Esophagus squamous epithelium (tissue), 5 donors: ENCODE data around the gene CNTNAP5. TPM values are rescaled to one million over a fixed set of nuclear protein-coding genes. Genes with fewer than 3 reads are reported as not detected.

Experiments
- DNase-seq: peaks from one replicate; lab custom pipeline; 2025; lab: John Stamatoyannopoulos, UW
- H3K27ac ChIP-seq, 4 donors: fragments of 200-600 bp; sonication (generic); one replicate each; pipeline ENCODE4 v1.5.1; 2016 to 2019; ENCODE audit warnings: mild to moderate bottlenecking in 1 of 4
- H3K27me3 ChIP-seq, 4 donors: fragments of 200-600 bp; sonication (generic); 1 replicate in 3 of 4; 2 replicates in 1 of 4; pipeline versions ENCODE4 v1.5.1 to v1.6.0; 2017 to 2021; ENCODE audit warnings: antibody characterized with exemption in 1 of 4
- H3K36me3 ChIP-seq, 3 donors: fragments of 200-600 bp; sonication (generic); one replicate each; pipeline ENCODE4 v1.5.1; 2016 to 2019
- H3K4me1 ChIP-seq, 3 donors: fragments of 200-600 bp; sonication (generic); one replicate each; pipeline ENCODE4 v1.5.1; 2017 to 2019
- H3K4me3 ChIP-seq, 4 donors: fragments of 200-600 bp; sonication (generic); 1 replicate in 3 of 4; 2 replicates in 1 of 4; pipeline ENCODE4 v1.5.1; 2016 to 2019; ENCODE audit warnings: mild to moderate bottlenecking in 2 of 4, moderate library complexity in 1 of 4
- H3K9me3 ChIP-seq, 3 donors: fragments of 200-600 bp; sonication (generic); one replicate each; pipeline ENCODE4 v1.5.1; 2016 to 2019
- POLR2A ChIP-seq, 4 donors: fragments of 450-650 bp; IDR thresholded peaks; one replicate each; pipeline ENCODE4 v1.6.1; 2017; ENCODE audit warnings: antibody characterized with exemption in 4 of 4, mild to moderate bottlenecking in 4 of 4, moderate library complexity in 3 of 4
- WGBS, 2 donors: methylation state at CpG; one replicate each; pipeline ENCODE4 v1.1.5; 2018; 5-methylcytosine and 5-hydroxymethylcytosine counted together
- intact Hi-C: fragments of 100-400 bp; cut with DNase I; formaldehyde crosslinking; loops from one replicate; pipeline ENCODE4 v1.15.0; 2022
- total RNA-seq, 4 donors: library from RNA; depleted of rRNA; stranded (reverse); fragments of >200 nt; gene quantifications; one replicate each; pipeline ENCODE4 v1.1.0, GENCODE V29; 2016
- TF ChIP-seq, protein P1 (sequence below), 6 experiments: fragments of 450-650 bp in 4 of 6; fragments of 200-600 bp in 2 of 6; sonication (generic) in 2 of 6; IDR thresholded peaks; one replicate each; pipeline ENCODE4 v1.5.1; 2016 to 2019; ENCODE audit warnings: antibody characterized with exemption in 6 of 6, mild to moderate bottlenecking in 4 of 6, moderate library complexity in 4 of 6
- donor health status: DM: yes; HTN: yes; CAD: no.

CNTNAP5 gene
- total RNA-seq, 4 donors from 2014 or later: not detected

GRCh38 chr2:124045894-124046293, 20.8 kb downstream of the CNTNAP5 start:
- Histone ChIP-seq H3K36me3 (no peaks in the 10 kb centered on the region), H3K27me3 (no peaks in the 10 kb centered on the region), H3K4me3 (no peak overlapping the region), H3K4me1 (no peaks in the 10 kb centered on the region), H3K27ac (no peak overlapping the region), H3K9me3 (no peaks in the 10 kb centered on the region)
- DNase-seq: no peak
- WGBS, 2 donors: 71 to 74% methylated on average over 2 of the region's 2 CpGs
- TF ChIP-seq, protein P1, sequence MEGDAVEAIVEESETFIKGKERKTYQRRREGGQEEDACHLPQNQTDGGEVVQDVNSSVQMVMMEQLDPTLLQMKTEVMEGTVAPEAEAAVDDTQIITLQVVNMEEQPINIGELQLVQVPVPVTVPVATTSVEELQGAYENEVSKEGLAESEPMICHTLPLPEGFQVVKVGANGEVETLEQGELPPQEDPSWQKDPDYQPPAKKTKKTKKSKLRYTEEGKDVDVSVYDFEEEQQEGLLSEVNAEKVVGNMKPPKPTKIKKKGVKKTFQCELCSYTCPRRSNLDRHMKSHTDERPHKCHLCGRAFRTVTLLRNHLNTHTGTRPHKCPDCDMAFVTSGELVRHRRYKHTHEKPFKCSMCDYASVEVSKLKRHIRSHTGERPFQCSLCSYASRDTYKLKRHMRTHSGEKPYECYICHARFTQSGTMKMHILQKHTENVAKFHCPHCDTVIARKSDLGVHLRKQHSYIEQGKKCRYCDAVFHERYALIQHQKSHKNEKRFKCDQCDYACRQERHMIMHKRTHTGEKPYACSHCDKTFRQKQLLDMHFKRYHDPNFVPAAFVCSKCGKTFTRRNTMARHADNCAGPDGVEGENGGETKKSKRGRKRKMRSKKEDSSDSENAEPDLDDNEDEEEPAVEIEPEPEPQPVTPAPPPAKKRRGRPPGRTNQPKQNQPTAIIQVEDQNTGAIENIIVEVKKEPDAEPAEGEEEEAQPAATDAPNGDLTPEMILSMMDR (IDR thresholded peaks at IDR 0.05): no peak
- TF ChIP-seq POLR2A (IDR thresholded peaks at IDR 0.05): no peak
- intact Hi-C loops: no loop called here

GRCh38 chr2:124046332-124046731, 21.2 kb downstream of the CNTNAP5 start:
- TF ChIP-seq POLR2A (IDR thresholded peaks at IDR 0.05): no peak
- TF ChIP-seq, protein P1 (IDR thresholded peaks at IDR 0.05): no peak
- H3K36me3 ChIP-seq: no peaks in the 10 kb centered on the region
- WGBS, 2 donors: 61 to 72% methylated on average over 3 of the region's 3 CpGs
- H3K9me3 ChIP-seq: no peaks in the 10 kb centered on the region
- intact Hi-C loops: no loop called here
- no peak overlapping the region for H3K27ac ChIP-seq
- H3K4me1 ChIP-seq: no peaks in the 10 kb centered on the region
- H3K27me3 ChIP-seq: no peaks in the 10 kb centered on the region
- no peak for DNase-seq
- H3K4me3 ChIP-seq: no peak overlapping the region

- no peak for DNase-seq
- Histone ChIP-seq H3K36me3 (no peaks in the 10 kb centered on the region), H3K4me1 (no peaks in the 10 kb centered on the region), H3K27ac (no peak overlapping the region), H3K27me3 (no peaks in the 10 kb centered on the region), H3K4me3 (no peak overlapping the region), H3K9me3 (no peaks in the 10 kb centered on the region)
- TF ChIP-seq, protein P1 (IDR thresholded peaks at IDR 0.05): no peak
- no peak for TF ChIP-seq POLR2A (IDR thresholded peaks at IDR 0.05)
- intact Hi-C loops: no loop called here
- WGBS, 2 donors: 55 to 64% methylated on average over 2 of the region's 2 CpGs
These were observed 23.0 kb downstream of the CNTNAP5 start for GRCh38 chr2:124048102-124048501.

GRCh38 chr2:124048664-124049063, 23.6 kb downstream of the CNTNAP5 start:
- no peaks in the 10 kb centered on the region for H3K9me3 ChIP-seq
- WGBS, 2 donors: 52 to 58% methylated on average over 2 of the region's 2 CpGs
- TF ChIP-seq, protein P1 (IDR thresholded peaks at IDR 0.05): no peak
- no peak for TF ChIP-seq POLR2A (IDR thresholded peaks at IDR 0.05)
- no peaks in the 10 kb centered on the region for H3K36me3 ChIP-seq
- H3K27ac ChIP-seq: no peak overlapping the region
- no peak for DNase-seq
- intact Hi-C loops: no loop called here
- H3K4me1 ChIP-seq: no peaks in the 10 kb centered on the region
- H3K27me3 ChIP-seq: no peaks in the 10 kb centered on the region
- no peak overlapping the region for H3K4me3 ChIP-seq

DNA sequence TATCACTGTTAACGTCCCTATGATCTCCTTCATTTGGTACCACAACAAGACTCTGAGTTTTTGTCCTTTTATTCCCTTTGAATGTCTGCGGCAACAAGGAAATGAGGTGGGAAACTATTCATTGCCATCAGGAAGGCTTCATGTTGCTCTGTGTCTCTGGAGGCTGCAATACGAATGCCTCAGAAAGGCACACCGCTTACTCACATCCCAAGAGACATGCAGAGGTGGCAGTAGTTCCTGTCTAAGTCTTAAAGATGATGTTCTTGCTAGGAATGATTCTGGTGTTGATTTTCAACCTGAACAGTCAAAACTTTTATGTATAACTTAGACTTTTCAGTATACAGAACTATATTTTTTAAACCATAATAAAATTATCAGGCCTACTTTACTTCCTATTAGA, 24.0 kb downstream of the CNTNAP5 start:
- TF ChIP-seq, protein P1 (IDR thresholded peaks at IDR 0.05): no peak
- TF ChIP-seq POLR2A (IDR thresholded peaks at IDR 0.05): no peak
- no peak overlapping the region for H3K4me3 ChIP-seq
- intact Hi-C loops: no loop called here
- no peaks in the 10 kb centered on the region for H3K36me3 ChIP-seq
- no peak overlapping the region for H3K27ac ChIP-seq
- H3K4me1 ChIP-seq: no peaks in the 10 kb centered on the region
- H3K27me3 ChIP-seq: no peaks in the 10 kb centered on the region
- H3K9me3 ChIP-seq: no peaks in the 10 kb centered on the region
- DNase-seq: no peak
- 66 to 75% methylated on average over 4 of the region's 4 CpGs for WGBS, 2 donors
